ENCODE measurements around the gene ABI3BP.

The ABI3BP gene

GRCh38 chr3:100798012-100798411, 195.2 kb downstream of the ABI3BP start:
- no peak overlapping the region for H3K4me2 ChIP-seq (ENCODE audit: low read depth, low read length)
- H3K27ac ChIP-seq (ENCODE audit: low read length): no peak overlapping the region
- H3K27me3 ChIP-seq (replicated peaks; ENCODE audit: insufficient read depth, low read length): no peaks in the 10 kb centered on the region
- H3K79me2 ChIP-seq (ENCODE audit: low read length): no peaks in the 10 kb centered on the region
- H2AFZ ChIP-seq (ENCODE audit: low read length): no peak overlapping the region
- no peak overlapping the region for H3K4me3 ChIP-seq (ENCODE audit: low read length)
- no peak for DNase-seq
- no peaks in the 10 kb centered on the region for H4K20me1 ChIP-seq (ENCODE audit: insufficient read depth, low read length)
- no peaks in the 10 kb centered on the region for H3K9me2 ChIP-seq (replicated peaks; ENCODE audit: insufficient read depth, low read length)
- H3K36me3 ChIP-seq (replicated peaks; ENCODE audit: insufficient read depth, low read length): no peaks in the 10 kb centered on the region
- H3K9me3 ChIP-seq (replicated peaks; ENCODE audit: insufficient read depth, low read length): no peaks in the 10 kb centered on the region
- H3F3A ChIP-seq (ENCODE audit: insufficient read depth, low read length): no peaks in the 10 kb centered on the region
- no peak for TF ChIP-seq EZH2 (optimal IDR thresholded peaks at IDR 0.05; ENCODE audit: low read depth, low read length)
- TF ChIP-seq CTCF (IDR thresholded peaks at IDR 0.05; ENCODE audit: low read length): no peak
- TF ChIP-seq EZH2phosphoT487 (IDR thresholded peaks at IDR 0.05; ENCODE audit: low read length): no peak
- H3K9ac ChIP-seq (ENCODE audit: low read length): no peak overlapping the region
- no peaks in the 10 kb centered on the region for H3K4me1 ChIP-seq (ENCODE audit: low read length)

GRCh38 chr3:100796556-100796955, 196.7 kb downstream of the ABI3BP start:
- Histone ChIP-seq H3K9me3 (replicated peaks; ENCODE audit: insufficient read depth, low read length) (no peaks in the 10 kb centered on the region), H2AFZ (ENCODE audit: low read length) (peak overlapping the region; percentile 68), H4K20me1 (ENCODE audit: insufficient read depth, low read length) (no peaks in the 10 kb centered on the region), H3K9ac (ENCODE audit: low read length) (peak overlapping the region; percentile 16; the same call in 1 of the 2 replicates), H3K9me2 (replicated peaks; ENCODE audit: insufficient read depth, low read length) (no peaks in the 10 kb centered on the region), H3K4me1 (ENCODE audit: low read length) (no peaks in the 10 kb centered on the region), H3K4me2 (ENCODE audit: low read depth, low read length) (peak overlapping the region; percentile 82), H3K4me3 (ENCODE audit: low read length) (peak overlapping the region; percentile 42), H3K79me2 (ENCODE audit: low read length) (no peaks in the 10 kb centered on the region), H3F3A (ENCODE audit: insufficient read depth, low read length) (no peaks in the 10 kb centered on the region), H3K36me3 (replicated peaks; ENCODE audit: insufficient read depth, low read length) (no peaks in the 10 kb centered on the region), H3K27ac (ENCODE audit: low read length) (no peak overlapping the region), H3K27me3 (replicated peaks; ENCODE audit: insufficient read depth, low read length) (no peaks in the 10 kb centered on the region)
- DNase-seq: peak; percentile 64
- TF ChIP-seq EZH2 (optimal IDR thresholded peaks at IDR 0.05; ENCODE audit: low read depth, low read length) (no peak), EZH2phosphoT487 (IDR thresholded peaks at IDR 0.05; ENCODE audit: low read length) (no peak), CTCF (IDR thresholded peaks at IDR 0.05; ENCODE audit: low read length) (peak; percentile 53)

GRCh38 chr3:100789579-100789978, 203.6 kb downstream of the ABI3BP start:
- no peak overlapping the region for H3K27ac ChIP-seq (ENCODE audit: low read length)
- H3K4me2 ChIP-seq (ENCODE audit: low read depth, low read length): no peak overlapping the region
- no peak for DNase-seq
- H4K20me1 ChIP-seq (ENCODE audit: insufficient read depth, low read length): no peaks in the 10 kb centered on the region
- H3K27me3 ChIP-seq (replicated peaks; ENCODE audit: insufficient read depth, low read length): no peaks in the 10 kb centered on the region
- H3K9me3 ChIP-seq (replicated peaks; ENCODE audit: insufficient read depth, low read length): no peaks in the 10 kb centered on the region
- H3K36me3 ChIP-seq (replicated peaks; ENCODE audit: insufficient read depth, low read length): no peaks in the 10 kb centered on the region
- H3K4me3 ChIP-seq (ENCODE audit: low read length): no peak overlapping the region
- H3K4me1 ChIP-seq (ENCODE audit: low read length): peaks cover 16% of the 10 kb centered on the region
- no peak overlapping the region for H3K9ac ChIP-seq (ENCODE audit: low read length)
- no peaks in the 10 kb centered on the region for H3F3A ChIP-seq (ENCODE audit: insufficient read depth, low read length)
- H2AFZ ChIP-seq (ENCODE audit: low read length): no peak overlapping the region
- no peaks in the 10 kb centered on the region for H3K9me2 ChIP-seq (replicated peaks; ENCODE audit: insufficient read depth, low read length)
- no peak for TF ChIP-seq CTCF (IDR thresholded peaks at IDR 0.05; ENCODE audit: low read length)
- H3K79me2 ChIP-seq (ENCODE audit: low read length): no peaks in the 10 kb centered on the region

All from MM.1S (cell line).